Measurements from ENCODE around the gene CCNB1IP1.
"Not testable (repeated sequence)": the region's sequence is repeated elsewhere in the genome, so short reads cannot be mapped to it uniquely, and the experiment has no call there.

CCNB1IP1 gene

GRCh38 chr14:20306079-20306423 is 27.0 kb downstream of the CCNB1IP1 start:
- TF ChIP-seq ZFX (IDR thresholded peaks at IDR 0.05; ENCODE audit: borderline replicate concordance): no peak
- TF ChIP-seq, protein P1, sequence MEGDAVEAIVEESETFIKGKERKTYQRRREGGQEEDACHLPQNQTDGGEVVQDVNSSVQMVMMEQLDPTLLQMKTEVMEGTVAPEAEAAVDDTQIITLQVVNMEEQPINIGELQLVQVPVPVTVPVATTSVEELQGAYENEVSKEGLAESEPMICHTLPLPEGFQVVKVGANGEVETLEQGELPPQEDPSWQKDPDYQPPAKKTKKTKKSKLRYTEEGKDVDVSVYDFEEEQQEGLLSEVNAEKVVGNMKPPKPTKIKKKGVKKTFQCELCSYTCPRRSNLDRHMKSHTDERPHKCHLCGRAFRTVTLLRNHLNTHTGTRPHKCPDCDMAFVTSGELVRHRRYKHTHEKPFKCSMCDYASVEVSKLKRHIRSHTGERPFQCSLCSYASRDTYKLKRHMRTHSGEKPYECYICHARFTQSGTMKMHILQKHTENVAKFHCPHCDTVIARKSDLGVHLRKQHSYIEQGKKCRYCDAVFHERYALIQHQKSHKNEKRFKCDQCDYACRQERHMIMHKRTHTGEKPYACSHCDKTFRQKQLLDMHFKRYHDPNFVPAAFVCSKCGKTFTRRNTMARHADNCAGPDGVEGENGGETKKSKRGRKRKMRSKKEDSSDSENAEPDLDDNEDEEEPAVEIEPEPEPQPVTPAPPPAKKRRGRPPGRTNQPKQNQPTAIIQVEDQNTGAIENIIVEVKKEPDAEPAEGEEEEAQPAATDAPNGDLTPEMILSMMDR (IDR thresholded peaks at IDR 0.05): peak; percentile 57
- no peak overlapping the region for H3K27ac ChIP-seq

- peak within 1 kb of the TSS; percentile 35; the same call in 1 of the 2 replicates for H3K27ac ChIP-seq
- TF ChIP-seq, protein P1 (IDR thresholded peaks at IDR 0.05): peak; percentile 95
- no peak for TF ChIP-seq ZFX (IDR thresholded peaks at IDR 0.05; ENCODE audit: borderline replicate concordance)
These were observed 27.6 kb downstream of the CCNB1IP1 start, which contains the start of gene TTC5 for GRCh38 chr14:20305265-20306078. Gene TTC5, minus strand, starts transcription at chr14:20305951. Its CDS starts 14 bp downstream, at chr14:20305937.

- H3K27ac ChIP-seq: no peak overlapping the region
- TF ChIP-seq, protein P1 (IDR thresholded peaks at IDR 0.05): no peak
- TF ChIP-seq ZFX (IDR thresholded peaks at IDR 0.05; ENCODE audit: borderline replicate concordance): no peak
These were observed 30.9 kb downstream of the CCNB1IP1 start for GRCh38 chr14:20302042-20302755.

DNA sequence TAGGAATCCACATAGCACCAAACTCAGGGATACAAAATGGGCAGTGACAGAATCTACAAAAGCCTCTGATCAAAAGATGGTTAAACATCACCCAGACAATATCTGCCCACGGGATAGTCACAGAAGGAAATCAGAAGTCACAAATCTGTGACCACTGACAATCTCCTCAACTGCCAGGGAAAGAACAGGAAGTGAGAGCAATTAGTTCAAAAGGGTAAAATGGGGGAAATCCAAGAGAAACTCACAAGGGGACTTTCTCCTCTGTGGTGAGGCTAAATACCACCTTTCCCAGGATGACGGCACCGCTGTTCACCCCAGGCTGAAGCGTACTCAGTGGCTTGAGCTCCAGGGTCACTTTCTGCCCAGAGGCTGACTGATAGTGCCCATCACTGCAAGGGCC is 38.0 kb downstream of the CCNB1IP1 start:
- H3K27ac ChIP-seq: no peak overlapping the region
- TF ChIP-seq ZFX (IDR thresholded peaks at IDR 0.05; ENCODE audit: borderline replicate concordance): no peak
- TF ChIP-seq, protein P1 (IDR thresholded peaks at IDR 0.05): no peak

- TF ChIP-seq, protein P1 (IDR thresholded peaks at IDR 0.05): no peak
- TF ChIP-seq ZFX (IDR thresholded peaks at IDR 0.05; ENCODE audit: borderline replicate concordance): no peak
- no peak overlapping the region for H3K27ac ChIP-seq
These were observed 38.4 kb downstream of the CCNB1IP1 start for GRCh38 chr14:20294636-20295035.

GRCh38 chr14:20281998-20282397 is 51.1 kb downstream of the CCNB1IP1 start:
- not testable (repeated sequence) for H3K27ac ChIP-seq

DNA sequence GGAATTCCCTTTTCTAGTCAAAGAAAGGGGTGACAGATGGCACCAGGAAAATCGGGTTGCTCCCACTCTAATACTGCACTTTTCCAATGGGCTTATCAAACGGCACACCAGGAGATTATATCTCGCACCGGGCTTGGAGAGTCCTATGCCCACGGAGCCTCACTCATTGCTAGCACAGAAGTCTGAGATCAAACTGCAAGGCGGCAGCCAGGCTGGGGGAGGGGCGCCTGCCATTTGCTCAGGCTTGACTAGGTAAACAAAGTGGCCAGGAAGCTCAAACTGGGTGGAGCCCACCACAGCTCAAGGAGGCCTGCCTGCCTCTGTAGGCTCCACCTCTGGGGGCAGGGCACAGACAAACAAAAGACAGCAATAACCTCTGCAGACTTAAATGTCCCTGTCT is 52.8 kb downstream of the CCNB1IP1 start:
- H3K27ac ChIP-seq: peak overlapping the region; percentile 31; the same call in 1 of the 2 replicates

DNA sequence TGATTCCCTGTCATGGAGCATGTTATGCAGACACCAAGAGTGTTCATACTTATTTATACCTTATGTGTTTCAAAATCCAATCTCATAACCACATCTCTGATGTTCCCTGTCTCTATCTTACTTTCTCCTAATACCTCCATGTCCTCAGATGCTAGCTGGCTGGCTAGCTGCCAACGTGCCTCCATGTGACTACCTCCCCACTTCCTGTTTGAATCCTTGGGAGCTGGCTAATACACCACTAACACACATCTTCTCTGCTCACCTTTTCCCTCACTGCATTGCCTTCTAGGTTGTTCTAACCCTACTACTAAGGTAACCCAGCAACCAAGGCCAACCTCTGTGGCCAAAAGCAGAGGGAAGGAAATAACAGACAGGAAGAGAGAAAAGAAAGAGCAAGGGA is 54.7 kb downstream of the CCNB1IP1 start:
- TF ChIP-seq, protein P1 (IDR thresholded peaks at IDR 0.05): no peak
- TF ChIP-seq ZFX (IDR thresholded peaks at IDR 0.05; ENCODE audit: borderline replicate concordance): no peak
- H3K27ac ChIP-seq: no peak overlapping the region

Measured in 22Rv1 (cell line).